ENCODE measurements around the gene TBX3.
"Not testable (repeated sequence)": the region's sequence is repeated elsewhere in the genome, so short reads cannot be mapped to it uniquely, and the experiment has no call there.

TBX3 gene

DNA sequence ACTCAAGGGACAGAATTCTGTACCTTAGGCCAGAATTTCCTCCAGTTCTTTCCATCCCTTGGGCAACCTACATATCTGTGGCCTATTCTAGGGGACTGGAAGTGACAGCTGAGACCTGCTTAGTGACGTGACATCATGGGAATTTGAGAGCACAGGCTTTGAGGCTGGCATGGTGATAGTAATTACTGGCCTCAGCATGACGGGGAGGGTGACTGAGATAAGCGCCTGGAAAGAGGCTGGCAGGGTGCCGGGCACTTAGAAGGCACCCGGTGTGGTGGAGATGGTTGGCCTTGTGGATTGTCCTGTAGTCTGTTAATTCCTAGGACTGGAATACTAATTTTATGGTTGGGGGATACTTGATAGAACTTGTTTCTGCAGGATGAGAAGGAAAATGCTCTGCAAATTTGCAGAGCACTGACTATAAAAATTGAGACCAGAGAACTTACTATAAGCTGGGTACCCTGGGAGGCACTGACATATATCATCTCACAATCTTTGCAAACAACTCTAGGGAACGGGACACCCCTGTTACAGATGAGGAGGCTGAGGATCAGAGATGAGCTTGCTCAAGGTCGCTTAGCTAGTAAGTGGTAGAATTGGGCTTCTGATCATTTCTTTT lies 42.2 kb upstream of the TBX3 start:
- H3K9ac ChIP-seq (ENCODE audit: low read depth, low read length), result no peak overlapping the region
- DNase-seq, result no peak
- no peaks in the 10 kb centered on the region for H3K36me3 ChIP-seq (ENCODE audit: insufficient read depth, low read length)
- no peak for TF ChIP-seq EZH2 (IDR thresholded peaks at IDR 0.05; ENCODE audit: borderline replicate concordance, low read depth, low read length, severe bottlenecking)
- TF ChIP-seq, protein P1, sequence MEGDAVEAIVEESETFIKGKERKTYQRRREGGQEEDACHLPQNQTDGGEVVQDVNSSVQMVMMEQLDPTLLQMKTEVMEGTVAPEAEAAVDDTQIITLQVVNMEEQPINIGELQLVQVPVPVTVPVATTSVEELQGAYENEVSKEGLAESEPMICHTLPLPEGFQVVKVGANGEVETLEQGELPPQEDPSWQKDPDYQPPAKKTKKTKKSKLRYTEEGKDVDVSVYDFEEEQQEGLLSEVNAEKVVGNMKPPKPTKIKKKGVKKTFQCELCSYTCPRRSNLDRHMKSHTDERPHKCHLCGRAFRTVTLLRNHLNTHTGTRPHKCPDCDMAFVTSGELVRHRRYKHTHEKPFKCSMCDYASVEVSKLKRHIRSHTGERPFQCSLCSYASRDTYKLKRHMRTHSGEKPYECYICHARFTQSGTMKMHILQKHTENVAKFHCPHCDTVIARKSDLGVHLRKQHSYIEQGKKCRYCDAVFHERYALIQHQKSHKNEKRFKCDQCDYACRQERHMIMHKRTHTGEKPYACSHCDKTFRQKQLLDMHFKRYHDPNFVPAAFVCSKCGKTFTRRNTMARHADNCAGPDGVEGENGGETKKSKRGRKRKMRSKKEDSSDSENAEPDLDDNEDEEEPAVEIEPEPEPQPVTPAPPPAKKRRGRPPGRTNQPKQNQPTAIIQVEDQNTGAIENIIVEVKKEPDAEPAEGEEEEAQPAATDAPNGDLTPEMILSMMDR (IDR thresholded peaks at IDR 0.05; ENCODE audit: borderline replicate concordance, extremely low read depth, low read length, poor library complexity, severe bottlenecking), result no peak
- no peak overlapping the region for H2AFZ ChIP-seq (ENCODE audit: low read depth, low read length)
- no peaks in the 10 kb centered on the region for H3K79me2 ChIP-seq (ENCODE audit: insufficient read depth, low read length)
- H3K4me3 ChIP-seq (ENCODE audit: low read depth in 1 of 2, low read length in 2 of 2), result no peak overlapping the region
- no peak overlapping the region for H3K4me2 ChIP-seq (ENCODE audit: insufficient read depth, low read length)
- H3K4me1 ChIP-seq (ENCODE audit: insufficient read depth, low read length), result no peaks in the 10 kb centered on the region
- ATAC-seq (ENCODE audit: insufficient read depth, low read depth), result no peak
- H3K27ac ChIP-seq (ENCODE audit: low read length), result no peak overlapping the region
- H4K20me1 ChIP-seq (ENCODE audit: insufficient read depth, low read length), result no peaks in the 10 kb centered on the region
- no peaks in the 10 kb centered on the region for H3K9me3 ChIP-seq (ENCODE audit: insufficient read depth, low read length, severe bottlenecking)
- H3K27me3 ChIP-seq (ENCODE audit: insufficient read depth, low read length, poor library complexity), result no peaks in the 10 kb centered on the region

DNA sequence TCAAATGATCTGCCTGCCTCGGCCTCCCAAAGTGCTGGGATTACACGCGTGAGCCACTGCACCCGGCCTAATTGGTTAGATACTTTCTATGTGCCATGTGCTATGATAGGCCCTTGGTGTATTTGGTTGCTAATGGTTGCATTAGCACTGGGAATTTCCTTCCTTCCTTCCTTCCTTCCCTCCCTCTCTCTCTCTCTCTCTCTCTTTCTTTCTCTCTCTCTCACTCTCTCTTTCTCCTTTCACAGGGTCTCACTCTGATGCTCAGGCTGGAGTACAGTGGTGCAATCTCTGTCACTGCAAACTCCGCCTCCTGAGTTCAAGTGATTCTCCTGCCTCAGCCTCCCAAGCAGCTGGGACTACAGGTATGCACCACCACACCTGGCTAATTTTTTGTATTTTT lies 38.2 kb upstream of the TBX3 start:
- H3K4me2 ChIP-seq (ENCODE audit: insufficient read depth, low read length); H3K9ac ChIP-seq (ENCODE audit: low read depth, low read length); H3K79me2 ChIP-seq (ENCODE audit: insufficient read depth, low read length); ATAC-seq (ENCODE audit: insufficient read depth, low read depth); H3K27ac ChIP-seq (ENCODE audit: low read length); H4K20me1 ChIP-seq (ENCODE audit: insufficient read depth, low read length); H3K27me3 ChIP-seq (ENCODE audit: insufficient read depth, low read length, poor library complexity); H3K4me3 ChIP-seq (ENCODE audit: low read depth in 1 of 2, low read length in 2 of 2); H3K4me1 ChIP-seq (ENCODE audit: insufficient read depth, low read length); DNase-seq; H2AFZ ChIP-seq (ENCODE audit: low read depth, low read length); H3K36me3 ChIP-seq (ENCODE audit: insufficient read depth, low read length); H3K9me3 ChIP-seq (ENCODE audit: insufficient read depth, low read length, severe bottlenecking): not testable (repeated sequence)

DNA sequence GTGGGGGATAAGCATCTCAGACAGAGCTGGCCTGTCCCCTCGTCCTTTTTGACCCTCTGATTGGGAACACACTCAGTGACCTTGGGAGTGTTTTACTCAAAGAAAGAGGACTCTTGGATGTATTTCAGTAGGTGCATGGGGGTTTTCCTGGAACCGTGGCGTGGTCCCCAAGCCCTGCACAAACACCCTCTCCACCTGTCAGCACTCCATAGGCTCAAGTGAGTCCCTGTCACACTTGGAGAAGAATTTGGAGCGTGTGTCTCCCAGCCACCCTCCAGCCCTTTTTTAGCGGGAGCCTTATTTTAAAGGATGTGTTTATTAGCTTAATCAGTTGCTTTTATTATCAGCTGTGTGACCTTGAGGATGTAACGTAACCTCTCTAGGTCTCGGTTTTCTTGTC lies 37.3 kb upstream of the TBX3 start:
- no peak overlapping the region for H2AFZ ChIP-seq (ENCODE audit: low read depth, low read length)
- no peaks in the 10 kb centered on the region for H3K27me3 ChIP-seq (ENCODE audit: insufficient read depth, low read length, poor library complexity)
- H3K4me3 ChIP-seq (ENCODE audit: low read depth in 1 of 2, low read length in 2 of 2), result no peak overlapping the region
- no peaks in the 10 kb centered on the region for H3K9me3 ChIP-seq (ENCODE audit: insufficient read depth, low read length, severe bottlenecking)
- no peak for DNase-seq
- no peak overlapping the region for H3K9ac ChIP-seq (ENCODE audit: low read depth, low read length)
- no peak overlapping the region for H3K27ac ChIP-seq (ENCODE audit: low read length)
- no peaks in the 10 kb centered on the region for H3K4me1 ChIP-seq (ENCODE audit: insufficient read depth, low read length)
- H3K79me2 ChIP-seq (ENCODE audit: insufficient read depth, low read length), result no peaks in the 10 kb centered on the region
- no peak for TF ChIP-seq EZH2 (IDR thresholded peaks at IDR 0.05; ENCODE audit: borderline replicate concordance, low read depth, low read length, severe bottlenecking)
- TF ChIP-seq, protein P1 (IDR thresholded peaks at IDR 0.05; ENCODE audit: borderline replicate concordance, extremely low read depth, low read length, poor library complexity, severe bottlenecking), result no peak
- H3K36me3 ChIP-seq (ENCODE audit: insufficient read depth, low read length), result no peaks in the 10 kb centered on the region
- ATAC-seq (ENCODE audit: insufficient read depth, low read depth), result no peak
- no peaks in the 10 kb centered on the region for H4K20me1 ChIP-seq (ENCODE audit: insufficient read depth, low read length)
- no peak overlapping the region for H3K4me2 ChIP-seq (ENCODE audit: insufficient read depth, low read length)

DNA sequence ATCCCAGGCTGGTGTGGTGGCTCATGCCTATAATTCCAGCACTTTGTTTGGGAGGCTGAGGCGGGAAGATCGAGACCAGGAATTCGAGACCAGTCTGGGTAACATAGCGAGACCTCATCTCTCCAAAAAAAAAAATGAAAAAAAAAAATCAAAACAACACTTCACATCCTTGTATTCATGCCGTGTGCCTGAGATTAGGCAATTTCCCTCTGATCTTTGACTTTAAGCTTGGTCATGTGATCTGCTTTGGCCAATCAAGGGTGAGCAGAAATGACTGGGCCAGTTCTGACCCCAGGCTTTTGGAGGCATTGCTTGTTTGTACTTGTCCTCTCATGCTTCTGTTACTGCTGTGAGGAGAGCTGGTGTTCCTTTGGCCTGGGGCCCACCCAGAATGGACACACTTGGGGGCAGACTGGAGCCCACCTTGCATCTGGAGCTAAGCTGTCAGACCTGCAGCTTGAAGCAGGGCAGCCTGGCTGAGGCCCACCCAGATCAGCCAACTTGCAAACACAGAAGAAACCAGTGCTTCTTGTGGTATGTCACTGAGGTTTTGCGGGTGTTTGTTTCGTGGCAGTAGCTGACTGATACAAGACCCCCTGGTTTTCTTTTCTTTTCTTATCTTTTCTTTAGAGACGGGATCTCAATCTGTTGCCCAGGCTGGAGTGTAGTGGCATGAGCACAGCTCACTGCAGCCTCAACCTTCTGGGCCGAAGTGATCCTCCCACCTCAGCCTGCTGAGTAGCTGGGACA lies 29.7 kb upstream of the TBX3 start:
- H3K36me3 ChIP-seq (ENCODE audit: insufficient read depth, low read length), result no peaks in the 10 kb centered on the region
- H3K9ac ChIP-seq (ENCODE audit: low read depth, low read length), result no peak overlapping the region
- ATAC-seq (ENCODE audit: insufficient read depth, low read depth), result no peak
- H3K27ac ChIP-seq (ENCODE audit: low read length), result no peak overlapping the region
- TF ChIP-seq, protein P1 (IDR thresholded peaks at IDR 0.05; ENCODE audit: borderline replicate concordance, extremely low read depth, low read length, poor library complexity, severe bottlenecking), result no peak
- no peak for TF ChIP-seq EZH2 (IDR thresholded peaks at IDR 0.05; ENCODE audit: borderline replicate concordance, low read depth, low read length, severe bottlenecking)
- H4K20me1 ChIP-seq (ENCODE audit: insufficient read depth, low read length), result no peaks in the 10 kb centered on the region
- no peak overlapping the region for H3K4me2 ChIP-seq (ENCODE audit: insufficient read depth, low read length)
- no peak for DNase-seq
- no peaks in the 10 kb centered on the region for H3K9me3 ChIP-seq (ENCODE audit: insufficient read depth, low read length, severe bottlenecking)
- no peak overlapping the region for H3K4me3 ChIP-seq (ENCODE audit: low read depth in 1 of 2, low read length in 2 of 2)
- H3K4me1 ChIP-seq (ENCODE audit: insufficient read depth, low read length), result no peaks in the 10 kb centered on the region
- no peaks in the 10 kb centered on the region for H3K79me2 ChIP-seq (ENCODE audit: insufficient read depth, low read length)
- no peak overlapping the region for H2AFZ ChIP-seq (ENCODE audit: low read depth, low read length)
- peaks cover 3% of the 10 kb centered on the region for H3K27me3 ChIP-seq (ENCODE audit: insufficient read depth, low read length, poor library complexity)
